ENCODE results near the gene LCNL1. TPM values are rescaled to one million over a fixed set of nuclear protein-coding genes. Genes with fewer than 3 reads are reported as not detected.

LCNL1 gene
- total RNA-seq, 4 donors from 2014 or later = 0.36 to 0.37 TPM; not detected in 2

GRCh38 chr9:136953771-136954269 is 29.0 kb upstream of the LCNL1 start:
- WGBS, 2 donors = 80 to 82% methylated on average over 9 to 17 of the region's 19 CpGs
- DNase-seq (ENCODE audit: low spot score in 2 of 2) = no peak
- TF ChIP-seq CTCF (IDR thresholded peaks at IDR 0.05) (no peak), POLR2A (IDR thresholded peaks at IDR 0.05) (no peak)
- intact Hi-C loops (cut with DNase I; ENCODE audit: low total_unique reads) = no loop called here
- H3K4me3 ChIP-seq (ENCODE audit: low read depth, poor library complexity, severe bottlenecking) = no peak overlapping the region

DNA sequence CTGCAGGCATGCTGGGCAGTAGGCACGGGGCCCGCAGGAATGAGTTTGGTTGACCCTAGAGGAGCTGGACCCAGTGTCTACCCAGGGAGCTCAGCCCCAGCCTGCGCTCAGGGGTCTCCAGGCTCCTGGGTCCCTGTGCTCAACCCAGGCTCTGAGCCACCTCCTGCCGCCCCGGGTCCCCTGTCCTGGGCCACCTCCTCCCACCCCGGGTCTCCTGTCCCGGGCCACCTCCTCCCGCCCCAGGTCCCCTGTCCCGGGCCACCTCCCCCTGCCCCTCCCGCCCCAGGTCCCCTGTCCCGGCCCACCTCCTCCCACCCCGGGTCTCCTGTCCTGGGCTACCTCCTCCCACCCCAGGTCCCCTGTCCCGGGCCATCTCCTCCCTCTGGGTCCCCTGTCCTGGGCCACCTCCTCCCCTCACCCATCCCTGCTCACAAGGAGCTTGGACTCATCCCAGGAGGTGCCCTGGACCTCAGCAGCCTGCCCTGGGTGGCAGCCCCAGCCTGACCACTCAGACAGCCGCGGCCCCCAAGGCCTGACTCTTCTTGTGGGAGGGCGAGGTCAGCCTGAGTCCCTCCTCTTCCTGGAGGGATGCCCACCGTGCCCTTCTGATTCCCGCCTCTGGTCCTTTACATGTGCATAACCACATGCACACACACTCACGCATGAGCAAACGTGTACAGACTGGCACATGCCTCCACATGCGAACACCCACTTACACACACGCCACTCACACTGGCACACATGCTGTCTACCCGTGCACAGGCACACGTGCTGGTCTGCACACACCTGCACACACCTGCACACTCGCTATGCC is 28.3 kb upstream of the LCNL1 start:
- intact Hi-C loops (cut with DNase I; ENCODE audit: low total_unique reads) = no loop called here
- no peak for DNase-seq (ENCODE audit: low spot score in 2 of 2)
- TF ChIP-seq CTCF (IDR thresholded peaks at IDR 0.05) (no peak), POLR2A (IDR thresholded peaks at IDR 0.05) (no peak)
- WGBS, 2 donors = 82 to 84% methylated on average over 22 to 24 of the region's 25 CpGs
- H3K4me3 ChIP-seq (ENCODE audit: low read depth, poor library complexity, severe bottlenecking) = no peak overlapping the region

GRCh38 chr9:136955202-136955942 is 27.4 kb upstream of the LCNL1 start:
- WGBS, 2 donors = 88 to 92% methylated on average over 11 to 14 of the region's 14 CpGs
- TF ChIP-seq POLR2A (IDR thresholded peaks at IDR 0.05) (no peak), CTCF (IDR thresholded peaks at IDR 0.05) (no peak)
- intact Hi-C loops (cut with DNase I; ENCODE audit: low total_unique reads) = no loop called here
- no peak overlapping the region for H3K4me3 ChIP-seq (ENCODE audit: low read depth, poor library complexity, severe bottlenecking)
- DNase-seq (ENCODE audit: low spot score in 2 of 2) = no peak

GRCh38 chr9:136955943-136956335 is 26.9 kb upstream of the LCNL1 start:
- WGBS, 2 donors = 97 to 98% methylated on average over 9 of the region's 9 CpGs
- no peak for DNase-seq (ENCODE audit: low spot score in 2 of 2)
- H3K4me3 ChIP-seq (ENCODE audit: low read depth, poor library complexity, severe bottlenecking) = no peak overlapping the region
- intact Hi-C loops (cut with DNase I; ENCODE audit: low total_unique reads) = no loop called here
- no peak for TF ChIP-seq CTCF (IDR thresholded peaks at IDR 0.05)
- TF ChIP-seq POLR2A (IDR thresholded peaks at IDR 0.05) = no peak

DNA sequence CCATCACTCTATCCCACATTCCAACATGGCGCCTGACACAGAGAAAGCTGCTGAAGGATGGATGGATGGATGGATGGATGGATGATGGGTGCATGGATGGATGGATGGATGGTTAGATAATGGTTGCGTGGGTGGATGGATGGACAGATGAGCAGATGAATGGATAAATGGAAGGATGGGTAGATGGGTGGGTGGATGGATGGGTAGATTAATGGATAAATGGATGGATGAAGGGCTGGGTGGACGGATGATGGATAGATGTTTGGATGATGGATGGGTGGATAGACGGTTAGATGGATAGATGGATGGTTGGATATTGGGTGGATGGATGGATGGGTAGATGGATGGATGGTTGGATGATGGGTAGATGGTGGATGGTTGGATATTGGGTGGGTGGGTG is 26.2 kb upstream of the LCNL1 start:
- 95 to 98% methylated on average over 4 of the region's 4 CpGs for WGBS, 2 donors

More for the DNA sequence above, 26.2 kb upstream of the LCNL1 start:
- intact Hi-C loops (cut with DNase I; ENCODE audit: low total_unique reads) = no loop called here
- no peak overlapping the region for H3K4me3 ChIP-seq (ENCODE audit: low read depth, poor library complexity, severe bottlenecking)
- DNase-seq (ENCODE audit: low spot score in 2 of 2) = no peak
- no peak for TF ChIP-seq POLR2A (IDR thresholded peaks at IDR 0.05)
- TF ChIP-seq CTCF (IDR thresholded peaks at IDR 0.05) = no peak

All from lower leg skin (tissue), 4 donors.